Activated B cell treated with CpG ODN at 0.5 μM for 24 hours (primary cell): ENCODE results near the gene VSTM2B. TPM values are rescaled to one million over a fixed set of nuclear protein-coding genes. Genes with fewer than 3 reads are reported as not detected.
"Not testable (repeated sequence)": the region's sequence is repeated elsewhere in the genome, so short reads cannot be mapped to it uniquely, and the experiment has no call there.

Experiments used
- ATAC-seq: fragments of 200-7000 bp; cut with Tn5 transposase; one replicate; pipeline ENCODE4 v1.10.0; 2021; ENCODE audit warnings: low read depth, mild to moderate bottlenecking, moderate library complexity
- CTCF ChIA-PET: fragments of 350-600 bp; sonication (Branson Sonifier 250); formaldehyde crosslinking; loops from one replicate; lab custom pipeline; 2021; ENCODE audit warnings: antibody characterized with exemption; lab: Charles Lee
- POLR2A ChIA-PET: fragments of 350-600 bp; sonication (Branson Sonifier 250); formaldehyde crosslinking; loops from one replicate; lab custom pipeline; 2021; ENCODE audit warnings: antibody characterized with exemption; lab: Charles Lee
- DNase-seq: peaks from one replicate; pipeline ENCODE4 v3.0.0; 2022
- H3K27ac Mint-ChIP-seq: one replicate; pipeline ENCODE4 v1.8.0; 2020; ENCODE audit warnings: mixed read lengths
- H3K27me3 Mint-ChIP-seq: one replicate; pipeline ENCODE4 v1.8.0; 2021; ENCODE audit warnings: mixed read lengths
- H3K36me3 Mint-ChIP-seq: one replicate; pipeline ENCODE4 v1.8.0; 2021; ENCODE audit warnings: low read depth, mixed read lengths
- H3K4me1 Mint-ChIP-seq: one replicate; pipeline ENCODE4 v1.8.0; 2021; ENCODE audit warnings: mixed read lengths
- H3K4me3 Mint-ChIP-seq: one replicate; pipeline ENCODE4 v1.8.0; 2020; ENCODE audit warnings: mild to moderate bottlenecking, mixed read lengths
- H3K9me3 Mint-ChIP-seq: one replicate; pipeline ENCODE4 v1.8.0; 2020; ENCODE audit warnings: mixed read lengths
- CTCF ChIP-seq: fragments of 200-600 bp; IDR thresholded peaks from one replicate; pipeline ENCODE4 v1.8.0; 2022; ENCODE audit warnings: antibody characterized with exemption, mild to moderate bottlenecking
- intact Hi-C: fragments of 100-400 bp; cut with micrococcal nuclease; formaldehyde crosslinking; loops from one replicate; pipeline ENCODE4 v1.15.1; 2024
- total RNA-seq: library from RNA; stranded (reverse); gene quantifications from 2 replicates; pipeline ENCODE4 v1.2.3, GENCODE V29; 2022

The VSTM2B gene
- total RNA-seq, 1 donor from 2014 or later: not detected

- no peak for ATAC-seq
- intact Hi-C loops: no loop called here
- Mint-ChIP-seq H3K9me3 (peaks cover 14% of the 10 kb centered on the region), H3K4me3 (no peak overlapping the region), H3K27me3 (peaks cover 6% of the 10 kb centered on the region), H3K4me1 (no peaks in the 10 kb centered on the region), H3K27ac (no peak overlapping the region), H3K36me3 (no peaks in the 10 kb centered on the region)
- CTCF ChIA-PET: no interaction called here
- no peak for DNase-seq
- TF ChIP-seq CTCF: no peak
- POLR2A ChIA-PET: no interaction called here
Measured at GRCh38 chr19:29549105-29550070, 23.6 kb downstream of the VSTM2B start.

GRCh38 chr19:29550896-29551295 is 25.1 kb downstream of the VSTM2B start:
- ChIA-PET CTCF (no interaction called here), POLR2A (no interaction called here)
- Mint-ChIP-seq H3K27ac (no peak overlapping the region), H3K36me3 (no peaks in the 10 kb centered on the region), H3K27me3 (peaks cover 9% of the 10 kb centered on the region), H3K4me3 (no peak overlapping the region), H3K9me3 (peaks cover 21% of the 10 kb centered on the region), H3K4me1 (no peaks in the 10 kb centered on the region)
- ATAC-seq (no peak), DNase-seq (no peak)
- TF ChIP-seq CTCF: no peak
- intact Hi-C loops: no loop called here

GRCh38 chr19:29551774-29552173 is 26.0 kb downstream of the VSTM2B start:
- ChIA-PET POLR2A (no interaction called here), CTCF (no interaction called here)
- no peak for TF ChIP-seq CTCF
- no peak overlapping the region for H3K4me3 Mint-ChIP-seq
- no peak overlapping the region for H3K27ac Mint-ChIP-seq
- no peaks in the 10 kb centered on the region for H3K36me3 Mint-ChIP-seq
- DNase-seq: no peak
- H3K27me3 Mint-ChIP-seq: peaks cover 11% of the 10 kb centered on the region
- intact Hi-C loops: no loop called here
- no peaks in the 10 kb centered on the region for H3K4me1 Mint-ChIP-seq
- ATAC-seq: no peak
- H3K9me3 Mint-ChIP-seq: peaks cover 26% of the 10 kb centered on the region

- H3K4me3 Mint-ChIP-seq: no peak overlapping the region
- no peak for DNase-seq
- peaks cover 26% of the 10 kb centered on the region for H3K9me3 Mint-ChIP-seq
- TF ChIP-seq CTCF: no peak
- intact Hi-C loops: no loop called here
- no peaks in the 10 kb centered on the region for H3K36me3 Mint-ChIP-seq
- H3K4me1 Mint-ChIP-seq: no peaks in the 10 kb centered on the region
- H3K27ac Mint-ChIP-seq: no peak overlapping the region
- ATAC-seq: no peak
- POLR2A ChIA-PET: no interaction called here
- peaks cover 5% of the 10 kb centered on the region for H3K27me3 Mint-ChIP-seq
- CTCF ChIA-PET: interaction anchor here (0.6 kb wide), 1 partner anchor 437 kb away, joined by 3 read pairs; no protein-coding TSS in a partner anchor
Measured at GRCh38 chr19:29552454-29553280, 26.9 kb downstream of the VSTM2B start.

- CTCF ChIA-PET: no interaction called here
- H3K27me3 Mint-ChIP-seq: peaks cover 5% of the 10 kb centered on the region
Measured at GRCh38 chr19:29554149-29554548, 28.4 kb downstream of the VSTM2B start.

GRCh38 chr19:29559110-29559509 is 33.3 kb downstream of the VSTM2B start:
- H3K4me1 Mint-ChIP-seq, CTCF ChIA-PET, POLR2A ChIA-PET, H3K36me3 Mint-ChIP-seq, DNase-seq, H3K27me3 Mint-ChIP-seq, intact Hi-C loops, ATAC-seq, H3K27ac Mint-ChIP-seq, H3K4me3 Mint-ChIP-seq: not testable (repeated sequence)
- peaks cover 26% of the 10 kb centered on the region for H3K9me3 Mint-ChIP-seq

More at GRCh38 chr19:29554149-29554548, 28.4 kb downstream of the VSTM2B start:
- Mint-ChIP-seq H3K4me1 (no peaks in the 10 kb centered on the region), H3K4me3 (no peak overlapping the region), H3K27ac (no peak overlapping the region), H3K9me3 (peaks cover 31% of the 10 kb centered on the region), H3K36me3 (no peaks in the 10 kb centered on the region)
- no peak for ATAC-seq
- no peak for TF ChIP-seq CTCF
- intact Hi-C loops: no loop called here
- DNase-seq: no peak
- POLR2A ChIA-PET: no interaction called here
